GM12891 (cell line): Measurements from ENCODE around the gene SETBP1.

Source experiments
- POLR2A ChIP-seq: IDR thresholded peaks from 2 replicates; pipeline ENCODE4 v1.6.1; 2011; ENCODE audit warnings: low read depth, low read length, control low read depth
- POLR2AphosphoS5 ChIP-seq: IDR thresholded peaks from 2 replicates; pipeline ENCODE4 v1.6.1; 2011; ENCODE audit warnings: low read depth, low read length, control low read depth
- TAF1 ChIP-seq: IDR thresholded peaks from 2 replicates; pipeline ENCODE4 v1.6.1; 2011; ENCODE audit warnings: low read depth, low read length, control low read depth

DNA sequence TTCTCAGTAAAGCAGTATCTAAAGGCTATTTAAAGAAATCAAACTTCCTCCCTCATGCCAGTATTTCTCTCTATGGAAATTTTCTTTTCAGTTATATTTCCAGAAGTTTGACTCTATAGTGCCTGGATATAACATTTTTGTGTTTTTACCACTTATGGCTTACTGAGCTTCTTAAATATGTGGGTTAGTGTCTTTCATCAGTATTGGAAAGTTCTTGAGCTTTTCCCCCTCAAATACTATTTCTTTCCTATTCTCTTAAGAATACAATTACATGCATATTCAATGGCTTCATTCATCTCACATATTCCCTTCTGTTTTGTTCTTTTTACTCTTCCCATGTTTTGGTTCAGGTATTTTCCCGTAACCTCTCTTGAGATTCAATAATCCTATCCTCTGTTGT lies 432.0 kb downstream of the SETBP1 start:
- TF ChIP-seq POLR2AphosphoS5 (no peak), POLR2A (no peak), TAF1 (no peak)
